T-cell (primary cell): ENCODE results near the gene CD6. TPM values are rescaled to one million over a fixed set of nuclear protein-coding genes. Genes with fewer than 3 reads are reported as not detected.

Experiments used
- ATAC-seq, 4 experiments: fragments of 200-7000 bp in 3 of 4; fragments of 150-1000 bp in 1 of 4; cut with Tn5 transposase; replicated peaks in 1 of 4; 1 replicate in 3 of 4; 2 replicates in 1 of 4; pipeline ENCODE4 v1.10.0; 2021; ENCODE audit warnings: moderate library complexity in 3 of 4, mild to moderate bottlenecking in 2 of 4, moderate number of reproducible peaks in 1 of 4
- CTCF ChIA-PET, 2 donors: fragments of 300-600 bp; sonication (Branson Sonifier 250); formaldehyde crosslinking; loops; one replicate each; lab custom pipeline; 2022; ENCODE audit warnings: antibody characterized with exemption in 2 of 2; lab: Charles Lee
- POLR2A ChIA-PET, 2 donors: fragments of 300-600 bp; sonication (Branson Sonifier 250); formaldehyde crosslinking; loops; one replicate each; lab custom pipeline; 2022; ENCODE audit warnings: antibody characterized with exemption in 2 of 2; lab: Charles Lee
- DNase-seq, 35 experiments: peaks; one replicate each; pipeline versions ENCODE4 v3.0.0 to v3.0.0-alpha.2; 2013 to 2023
- H3K27ac ChIP-seq: one replicate; pipeline ENCODE4 v1.5.1; 2013; ENCODE audit warnings: low read length
- H3K27me3 ChIP-seq, 2 experiments: replicated peaks in 1 of 2; 1 replicate in 1 of 2; 2 replicates in 1 of 2; pipeline versions ENCODE4 v1.6.1 to v1.7.0; 2013; ENCODE audit warnings: low read length in 1 of 2, mixed read lengths in 1 of 2; ENCODE audit not compliant: control insufficient read depth in 2 of 2, insufficient read depth in 2 of 2; ENCODE audit errors: extremely low read depth in 1 of 2
- H3K36me3 ChIP-seq, 2 donors: 1 replicate in 1 of 2; 2 replicates in 1 of 2; pipeline versions ENCODE4 v1.6.1 to v1.7.0; 2013; ENCODE audit warnings: low read length in 1 of 2; ENCODE audit not compliant: control insufficient read depth in 2 of 2, insufficient read depth in 1 of 2; ENCODE audit errors: extremely low read depth in 1 of 2
- H3K4me1 ChIP-seq, 2 experiments: 1 replicate in 1 of 2; 2 replicates in 1 of 2; pipeline versions ENCODE4 v1.6.1 to v1.7.0; 2013; ENCODE audit warnings: low read length in 2 of 2, mixed read lengths in 1 of 2; ENCODE audit not compliant: insufficient read depth in 2 of 2, control insufficient read depth in 1 of 2; ENCODE audit errors: extremely low read depth in 1 of 2
- H3K4me3 ChIP-seq, 2 donors: 1 replicate in 1 of 2; 2 replicates in 1 of 2; pipeline versions ENCODE4 v1.5.1 to v1.7.0; 2013; ENCODE audit warnings: mild to moderate bottlenecking in 2 of 2, low read length in 1 of 2, moderate library complexity in 1 of 2; ENCODE audit not compliant: control insufficient read depth in 1 of 2; ENCODE audit errors: extremely low read depth in 1 of 2
- H3K9me3 ChIP-seq: 2 replicates; pipeline ENCODE4 v1.7.0; 2013
- H3K27ac Mint-ChIP-seq, 2 donors: one replicate each; pipeline ENCODE4 v1.8.0; 2020 to 2021; ENCODE audit warnings: mild to moderate bottlenecking in 2 of 2, mixed read lengths in 2 of 2
- H3K27me3 Mint-ChIP-seq, 2 donors: one replicate each; pipeline ENCODE4 v1.8.0; 2021 to 2022; ENCODE audit warnings: mixed read lengths in 2 of 2
- H3K36me3 Mint-ChIP-seq: one replicate; pipeline ENCODE4 v1.8.0; 2021; ENCODE audit warnings: mixed read lengths
- H3K4me1 Mint-ChIP-seq, 3 donors: one replicate each; pipeline ENCODE4 v1.8.0; 2020 to 2022; ENCODE audit warnings: mixed read lengths in 3 of 3, mild to moderate bottlenecking in 1 of 3
- H3K4me3 Mint-ChIP-seq, 3 donors: one replicate each; pipeline ENCODE4 v1.8.0; 2020 to 2022; ENCODE audit warnings: mild to moderate bottlenecking in 3 of 3, mixed read lengths in 3 of 3, moderate library complexity in 3 of 3
- H3K9me3 Mint-ChIP-seq, 3 donors: one replicate each; pipeline ENCODE4 v1.8.0; 2020 to 2022; ENCODE audit warnings: mixed read lengths in 3 of 3
- WGBS: methylation state at CpG from one replicate; pipeline ENCODE4 v1.1.5; 2013; ENCODE audit warnings: missing lambda C conversion rate; ENCODE audit not compliant: insufficient coverage; 5-methylcytosine and 5-hydroxymethylcytosine counted together
- total RNA-seq, 35 experiments: library from RNA in 6 of 35; stranded (reverse) in 6 of 35; fragments of 120-200 nt in 1 of 35; gene quantifications; one replicate each; pipeline versions ENCODE4 v1.2.1 to v1.2.4 and lab custom pipeline; 2013 to 2026

CD6 gene
- total RNA-seq, 5 donors from 2014 or later (not counting 1 experiment from before 2014, with no cell fraction given), result 413 to 594 (median 495) TPM

GRCh38 chr11:60974726-60975125 lies 3.2 kb downstream of the CD6 start:
- Histone ChIP-seq H3K36me3 (peaks cover 12 to 21% of the 10 kb centered on the region in 2 donors), H3K9me3 (no peaks in the 10 kb centered on the region), H3K4me1 (peaks cover 58 to 74% of the 10 kb centered on the region in 2 experiments), H3K4me3 (peak overlapping the region; percentile 79 to 98), H3K27me3 (no peaks in the 10 kb centered on the region), H3K27ac (peak overlapping the region; percentile 85)
- WGBS, result no CpG with 5 or more reads among the region's 6 CpGs
- DNase-seq (no peak), ATAC-seq (no peak)
- H3K27me3 Mint-ChIP-seq, result peaks cover 0 to 2% of the 10 kb centered on the region in 2 donors
- peak overlapping the region; percentile 92 to 94 (median 93) for H3K4me3 Mint-ChIP-seq
- CTCF ChIA-PET, result no interaction called here
- POLR2A ChIA-PET, result interaction anchor here (0.6 to 0.7 kb wide), 4 partner anchors 42 to 1647 kb away, joined by 3 to 5 read pairs (median 3); partner anchors contain the start of gene B3GAT3 (in 1 of the 2)
- H3K36me3 Mint-ChIP-seq, result peaks cover 43% of the 10 kb centered on the region
- H3K4me1 Mint-ChIP-seq, result peaks cover 61 to 83% (median 70%) of the 10 kb centered on the region in 3 donors
- no peaks in the 10 kb centered on the region for H3K9me3 Mint-ChIP-seq
- H3K27ac Mint-ChIP-seq, result peak overlapping the region; percentile 95 to 96

- H3K36me3 Mint-ChIP-seq, result peaks cover 50% of the 10 kb centered on the region
- ChIA-PET POLR2A (interaction anchor here (0.6 to 1.1 kb wide), 4 partner anchors 9 to 67 kb away, joined by 3 to 5 read pairs (median 4); no protein-coding TSS in a partner anchor), CTCF (interaction anchor here in 1 of 2 donors (0.9 kb wide), 1 partner anchor 142 kb away, joined by 3 read pairs; no protein-coding TSS in a partner anchor)
- peaks cover 66 to 84% of the 10 kb centered on the region in 2 experiments for H3K4me1 ChIP-seq
- ATAC-seq (no peak), DNase-seq (no peak)
- peak overlapping the region; percentile 98 for H3K27ac ChIP-seq
- 63% methylated on average over 4 of the region's 4 CpGs for WGBS
- peaks cover 70 to 88% (median 79%) of the 10 kb centered on the region in 3 donors for H3K4me1 Mint-ChIP-seq
- peaks cover 15 to 34% of the 10 kb centered on the region in 2 donors for H3K36me3 ChIP-seq
- no peaks in the 10 kb centered on the region for H3K27me3 ChIP-seq
- no peaks in the 10 kb centered on the region for H3K9me3 Mint-ChIP-seq
- H3K4me3 ChIP-seq, result no peak overlapping the region
- peak overlapping the region; percentile 69 to 94 (median 92) for H3K4me3 Mint-ChIP-seq
- H3K27me3 Mint-ChIP-seq, result no peaks in the 10 kb centered on the region
- H3K27ac Mint-ChIP-seq, result peak overlapping the region; percentile 90 to 96
- no peaks in the 10 kb centered on the region for H3K9me3 ChIP-seq
Measured at GRCh38 chr11:60977224-60977623, 5.7 kb downstream of the CD6 start.

- ChIA-PET CTCF (interaction anchor here in 1 of 2 donors (0.9 to 1.0 kb wide), 2 partner anchors 15 to 141 kb away, joined by 3 read pairs; no protein-coding TSS in a partner anchor), POLR2A (interaction anchor here (1.0 to 1.1 kb wide), 2 partner anchors 9 kb away, joined by 3 read pairs; no protein-coding TSS in a partner anchor)
- peaks cover 52% of the 10 kb centered on the region for H3K36me3 Mint-ChIP-seq
- H3K9me3 Mint-ChIP-seq, result no peaks in the 10 kb centered on the region
- H3K4me1 ChIP-seq, result peaks cover 71 to 85% of the 10 kb centered on the region in 2 experiments
- DNase-seq, result no peak
- no peaks in the 10 kb centered on the region for H3K9me3 ChIP-seq
- peak overlapping the region; percentile 19 to 20 for H3K4me3 ChIP-seq
- peak overlapping the region; percentile 90 to 96 for H3K27ac Mint-ChIP-seq
- H3K27ac ChIP-seq, result peak overlapping the region; percentile 98
- no peak for ATAC-seq
- H3K27me3 ChIP-seq, result no peaks in the 10 kb centered on the region
- H3K27me3 Mint-ChIP-seq, result no peaks in the 10 kb centered on the region
- peak overlapping the region; percentile 69 to 94 (median 92) for H3K4me3 Mint-ChIP-seq
- peaks cover 76 to 94% (median 85%) of the 10 kb centered on the region in 3 donors for H3K4me1 Mint-ChIP-seq
- H3K36me3 ChIP-seq, result peaks cover 15 to 39% of the 10 kb centered on the region in 2 donors
Measured at GRCh38 chr11:60977836-60978235, 6.4 kb downstream of the CD6 start.

- POLR2A ChIA-PET, result interaction anchor here (0.5 to 1.1 kb wide), 5 partner anchors 16 to 131 kb away, joined by 3 to 4 read pairs (median 3); no protein-coding TSS in a partner anchor
- H3K36me3 ChIP-seq, result peaks cover 15 to 39% of the 10 kb centered on the region in 2 donors
- peaks cover 73 to 86% of the 10 kb centered on the region in 2 experiments for H3K4me1 ChIP-seq
- H3K27ac ChIP-seq, result peak overlapping the region; percentile 98
- WGBS, result 14% methylated on average over 1 of the region's 10 CpGs
- CTCF ChIA-PET, result interaction anchor here (0.7 to 1.8 kb wide), 8 partner anchors 9 to 209 kb away, joined by 3 to 4 read pairs (median 3); partner anchors contain the start of gene TMEM109 (in 1 of the 2)
- no peaks in the 10 kb centered on the region for H3K9me3 Mint-ChIP-seq
- H3K9me3 ChIP-seq, result no peaks in the 10 kb centered on the region
- peak overlapping the region; percentile 90 to 96 for H3K27ac Mint-ChIP-seq
- H3K27me3 Mint-ChIP-seq, result no peaks in the 10 kb centered on the region
- DNase-seq (peak in 7 of 35 experiments; percentile 26 to 72 (median 37)), ATAC-seq (peak; percentile 32 to 45 (median 36))
- peaks cover 55% of the 10 kb centered on the region for H3K36me3 Mint-ChIP-seq
- peaks cover 84 to 96% (median 93%) of the 10 kb centered on the region in 3 donors for H3K4me1 Mint-ChIP-seq
- peak overlapping the region; percentile 19 to 20 for H3K4me3 ChIP-seq
- H3K27me3 ChIP-seq, result no peaks in the 10 kb centered on the region
- H3K4me3 Mint-ChIP-seq, result peak overlapping the region; percentile 59 to 94 (median 71)
Measured at GRCh38 chr11:60978546-60979380, 7.3 kb downstream of the CD6 start.

- DNase-seq (peak in 1 of 35 experiments; percentile 40), ATAC-seq (no peak)
- Histone ChIP-seq H3K4me1 (peaks cover 77 to 96% of the 10 kb centered on the region in 2 experiments), H3K27me3 (no peaks in the 10 kb centered on the region), H3K4me3 (peak overlapping the region in 1 of 2 donors; percentile 32), H3K9me3 (no peaks in the 10 kb centered on the region), H3K36me3 (peaks cover 15 to 35% of the 10 kb centered on the region in 2 donors), H3K27ac (peak overlapping the region; percentile 98)
- Mint-ChIP-seq H3K36me3 (peaks cover 48% of the 10 kb centered on the region), H3K4me1 (peaks cover 91 to 97% (median 95%) of the 10 kb centered on the region in 3 donors), H3K4me3 (peak overlapping the region; percentile 56 to 94 (median 77)), H3K9me3 (no peaks in the 10 kb centered on the region), H3K27me3 (no peaks in the 10 kb centered on the region), H3K27ac (peak overlapping the region; percentile 95 to 96)
- ChIA-PET CTCF (interaction anchor here in 1 of 2 donors (0.6 to 2.3 kb wide), 2 partner anchors 11 to 61 kb away, joined by 3 to 8 read pairs; partner anchors contain the start of gene CD6), POLR2A (interaction anchor here (0.6 to 1.2 kb wide), 5 partner anchors 9 to 61 kb away, joined by 3 to 4 read pairs (median 3); no protein-coding TSS in a partner anchor)
- 71% methylated on average over 8 of the region's 12 CpGs for WGBS
Measured at GRCh38 chr11:60981515-60981914, 10.0 kb downstream of the CD6 start.
